ENCODE results near the gene SMIM1. TPM values are rescaled to one million over a fixed set of nuclear protein-coding genes. Genes with fewer than 3 reads are reported as not detected.

SMIM1 gene
- total RNA-seq, 1 donor from 2014 or later: 3.6 TPM

- DNase-seq (ENCODE audit: low read depth): no peak
- H3K4me3 ChIP-seq (ENCODE audit: low read depth, low read length): peak overlapping the region; percentile 66
- no peak for TF ChIP-seq CTCF (conservative IDR thresholded peaks at IDR 0.05; ENCODE audit: low read depth, low read length)
Measured at GRCh38 chr1:3773572-3774275, 1.2 kb downstream of the SMIM1 start.

- no peak for TF ChIP-seq CTCF (conservative IDR thresholded peaks at IDR 0.05; ENCODE audit: low read depth, low read length)
- H3K4me3 ChIP-seq (ENCODE audit: low read depth, low read length): no peak overlapping the region
- DNase-seq (ENCODE audit: low read depth): no peak
Measured at GRCh38 chr1:3774276-3774945, 1.9 kb downstream of the SMIM1 start.

- no peak for TF ChIP-seq CTCF (conservative IDR thresholded peaks at IDR 0.05; ENCODE audit: low read depth, low read length)
- H3K4me3 ChIP-seq (ENCODE audit: low read depth, low read length): no peak overlapping the region
- no peak for DNase-seq (ENCODE audit: low read depth)
Measured at GRCh38 chr1:3774946-3775489, 2.5 kb downstream of the SMIM1 start.

- peak; percentile 59 for TF ChIP-seq CTCF (conservative IDR thresholded peaks at IDR 0.05; ENCODE audit: low read depth, low read length)
- H3K4me3 ChIP-seq (ENCODE audit: low read depth, low read length): peak overlapping the region; percentile 6
- no peak for DNase-seq (ENCODE audit: low read depth)
Measured at GRCh38 chr1:3775490-3776230, 3.1 kb downstream of the SMIM1 start.

- TF ChIP-seq CTCF (conservative IDR thresholded peaks at IDR 0.05; ENCODE audit: low read depth, low read length): no peak
- no peak overlapping the region for H3K4me3 ChIP-seq (ENCODE audit: low read depth, low read length)
- DNase-seq (ENCODE audit: low read depth): no peak
Measured at GRCh38 chr1:3776231-3776961, 3.8 kb downstream of the SMIM1 start.

- no peak for TF ChIP-seq CTCF (conservative IDR thresholded peaks at IDR 0.05; ENCODE audit: low read depth, low read length)
- H3K4me3 ChIP-seq (ENCODE audit: low read depth, low read length): no peak overlapping the region
- no peak for DNase-seq (ENCODE audit: low read depth)
Measured at GRCh38 chr1:3777078-3777547, 4.6 kb downstream of the SMIM1 start.

Measured in epithelial cell of proximal tubule (primary cell).